Amniotic stem cell (primary cell): ENCODE data around the gene LMLN.
A peak's percentile ranks its signal among the peaks of the same experiment; 100 is the strongest.
"Not testable (repeated sequence)": the region's sequence is repeated elsewhere in the genome, so short reads cannot be mapped to it uniquely, and the experiment has no call there.

Experiments used
- DNase-seq: peaks from one replicate; lab custom pipeline; 2025; lab: John Stamatoyannopoulos, UW

Gene LMLN

GRCh38 chr3:197959891-197960693, at the start of gene LMLN:
TSS of gene LMLN (plus strand) at chr3:197960217. CDS start at chr3:197960246, 29 bp downstream.
- peak; percentile 93 for DNase-seq

GRCh38 chr3:197912741-197913476, 47.1 kb upstream of the LMLN start:
- DNase-seq, result peak; percentile 16

GRCh38 chr3:197913641-197914380, 46.2 kb upstream of the LMLN start:
- no peak for DNase-seq

- DNase-seq, result not testable (repeated sequence)
These were observed 38.4 kb upstream of the LMLN start for GRCh38 chr3:197921429-197922275.

GRCh38 chr3:197926418-197926817, 33.6 kb upstream of the LMLN start:
- DNase-seq, result no peak

GRCh38 chr3:197927578-197927977, 32.4 kb upstream of the LMLN start:
- not testable (repeated sequence) for DNase-seq

GRCh38 chr3:197936819-197937384, 23.1 kb upstream of the LMLN start:
- no peak for DNase-seq

GRCh38 chr3:197940745-197941384, 19.2 kb upstream of the LMLN start:
- DNase-seq, result no peak

- DNase-seq, result no peak
These were observed 17.0 kb upstream of the LMLN start for GRCh38 chr3:197942956-197943556.

- DNase-seq, result no peak
These were observed 10.7 kb upstream of the LMLN start for GRCh38 chr3:197949191-197949777.

GRCh38 chr3:197949778-197950676, 10.0 kb upstream of the LMLN start, which contains the start of gene RPL35A:
TSS of gene RPL35A (plus strand) at chr3:197950190. CDS start at chr3:197950968, 778 bp downstream.
- DNase-seq, result peak; percentile 96

- DNase-seq, result no peak
These were observed 9.3 kb upstream of the LMLN start for GRCh38 chr3:197950677-197951061.

- no peak for DNase-seq
These were observed 8.5 kb upstream of the LMLN start for GRCh38 chr3:197951392-197951990.

GRCh38 chr3:197952440-197952839, 7.6 kb upstream of the LMLN start:
- DNase-seq, result no peak

- no peak for DNase-seq
These were observed 6.7 kb upstream of the LMLN start for GRCh38 chr3:197953325-197953724.

GRCh38 chr3:197953881-197954280, 6.1 kb upstream of the LMLN start:
- DNase-seq, result no peak

GRCh38 chr3:197955892-197956477, 4.0 kb upstream of the LMLN start:
- DNase-seq, result no peak

- DNase-seq, result no peak
These were observed 3.4 kb upstream of the LMLN start for GRCh38 chr3:197956626-197956988.
